HepG2 (cell line): Measurements from ENCODE around the gene TANC1. TPM values are rescaled to one million over a fixed set of nuclear protein-coding genes. Genes with fewer than 3 reads are reported as not detected.
A peak's percentile ranks its signal among the peaks of the same experiment; 100 is the strongest.

ENCODE experiments used
- ATAC-seq: fragments of 200-7000 bp; cut with Tn5 transposase; 3 replicates; pipeline ENCODE4 v1.9.1; 2020; ENCODE audit warnings: mild to moderate bottlenecking, moderate library complexity
- BruUV-seq: library from RNA; stranded (reverse); fragments of 400-500 nt; replicated peaks from 2 replicates; lab custom pipeline; 2021; lab: Mats Ljungman, UMichigan
- CTCF ChIA-PET: fragments of 300-600 bp; formaldehyde crosslinking; extraction: SDS; loops from one replicate; lab custom pipeline; 2021; ENCODE audit warnings: low total read pairs, inconsistent platforms, low intra/inter-chr PET ratio; lab: Yijun Ruan, JAX
- POLR2A ChIA-PET: fragments of 350-600 bp; sonication (Branson Sonifier 250); formaldehyde crosslinking; loops from one replicate; lab custom pipeline; 2020; ENCODE audit warnings: antibody characterized with exemption, inconsistent platforms; lab: Yijun Ruan, JAX
- DNase-seq: peaks from one replicate; pipeline ENCODE4 v3.0.0-alpha.2; 2015; ENCODE audit warnings: low spot score
- FAIRE-seq: peaks from 3 replicates; lab custom pipeline; 2011; peaks lifted over from hg19 to GRCh38; lab: Jason Lieb, UNC
- H2AFZ ChIP-seq: one replicate; pipeline ENCODE4 v1.6.1; 2011; ENCODE audit warnings: low read length, inconsistent platforms
- H3K27ac ChIP-seq: fragments of 300-600 bp; 3 replicates; pipeline ENCODE4 v1.8.0; 2011; ENCODE audit warnings: mixed run types, mild to moderate bottlenecking, mixed read lengths, low read length, inconsistent platforms; ENCODE audit not compliant: insufficient read depth; ENCODE audit errors: extremely low read length
- H3K27me3 ChIP-seq, 2 experiments: fragments of 200-600 bp in 1 of 2; 2 replicates in 1 of 2; 3 replicates in 1 of 2; pipeline versions ENCODE4 v1.6.0 to v1.8.0; 2011; ENCODE audit warnings: low read length in 2 of 2, mild to moderate bottlenecking in 2 of 2, moderate library complexity in 2 of 2, inconsistent platforms in 1 of 2; ENCODE audit not compliant: insufficient read depth in 2 of 2, control insufficient read depth in 1 of 2
- H3K36me3 ChIP-seq, 2 experiments: fragments of 200-600 bp in 1 of 2; replicated peaks in 1 of 2; 2 replicates in 1 of 2; 3 replicates in 1 of 2; pipeline versions ENCODE4 v1.5.1 to v1.8.0; 2011; ENCODE audit warnings: low read length in 2 of 2, inconsistent platforms in 1 of 2; ENCODE audit not compliant: insufficient read depth in 2 of 2, control insufficient read depth in 1 of 2
- H3K4me1 ChIP-seq: 2 replicates; pipeline ENCODE4 v1.5.1; 2012; ENCODE audit warnings: low read length, inconsistent platforms; ENCODE audit not compliant: insufficient read depth
- H3K4me2 ChIP-seq: 2 replicates; pipeline ENCODE4 v1.6.0; 2011; ENCODE audit warnings: low read depth, low read length, inconsistent platforms
- H3K4me3 ChIP-seq, 3 experiments: fragments of 200-600 bp in 1 of 3; sonication (generic), shearing (Covaris generic) in 1 of 3; replicated peaks in 1 of 3; 2 replicates each; pipeline ENCODE4 v1.5.1; 2011 to 2016; ENCODE audit warnings: low read length in 3 of 3, inconsistent platforms in 2 of 3, low read depth in 2 of 3, mild to moderate bottlenecking in 2 of 3, control low read depth in 1 of 3, mixed read lengths in 1 of 3; ENCODE audit not compliant: insufficient read depth in 1 of 3
- H3K79me2 ChIP-seq: one replicate; pipeline ENCODE4 v1.6.1; 2011; ENCODE audit warnings: low read length, inconsistent platforms; ENCODE audit not compliant: insufficient read depth
- H3K9ac ChIP-seq: 2 replicates; pipeline ENCODE4 v1.6.0; 2011; ENCODE audit warnings: mild to moderate bottlenecking, low read depth, low read length, inconsistent platforms; ENCODE audit not compliant: insufficient read depth
- H3K9me3 ChIP-seq: 2 replicates; pipeline ENCODE4 v1.5.1; 2012; ENCODE audit warnings: mild to moderate bottlenecking, low read length
- H4K20me1 ChIP-seq: 2 replicates; pipeline ENCODE4 v1.6.0; 2011; ENCODE audit warnings: inconsistent platforms, mild to moderate bottlenecking, low read length, moderate library complexity; ENCODE audit not compliant: insufficient read depth
- CBFB ChIP-seq: sonication (generic); formaldehyde crosslinking; IDR thresholded peaks from 2 replicates; pipeline ENCODE4 v1.4.0; 2020; ENCODE audit warnings: missing genetic modification reagents
- CTCF ChIP-seq: sonication (generic); formaldehyde crosslinking; IDR thresholded peaks from 2 replicates; pipeline ENCODE4 v1.5.0; 2020; ENCODE audit warnings: mild to moderate bottlenecking, missing genetic modification reagents, moderate library complexity
- ETS1 ChIP-seq: sonication (generic); formaldehyde crosslinking; IDR thresholded peaks from 2 replicates; pipeline ENCODE4 v1.4.0; 2020; ENCODE audit warnings: missing genetic modification reagents
- FLYWCH1 ChIP-seq: sonication (generic); formaldehyde crosslinking; IDR thresholded peaks from 2 replicates; pipeline ENCODE4 v1.8.1; 2023; ENCODE audit warnings: mild to moderate bottlenecking, missing genetic modification reagents
- GABPB1 ChIP-seq: IDR thresholded peaks from 2 replicates; pipeline ENCODE4 v1.6.1; 2016; ENCODE audit warnings: mild to moderate bottlenecking, missing genetic modification reagents, moderate library complexity, missing compliant biosample characterization
- HNRNPL ChIP-seq: fragments of 200-400 bp; formaldehyde crosslinking; IDR thresholded peaks from 2 replicates; pipeline ENCODE4 v1.6.1; 2017; ENCODE audit warnings: mild to moderate bottlenecking, low read depth, low read length
- KMT2B ChIP-seq: IDR thresholded peaks from 2 replicates; pipeline ENCODE4 v1.6.1; 2016; ENCODE audit warnings: missing genetic modification reagents, missing compliant biosample characterization
- RARA ChIP-seq: IDR thresholded peaks from 2 replicates; pipeline ENCODE4 v1.6.1; 2016; ENCODE audit warnings: missing genetic modification reagents, missing compliant biosample characterization
- SETDB1 ChIP-seq: sonication (generic); formaldehyde crosslinking; IDR thresholded peaks from 2 replicates; pipeline ENCODE4 v1.5.1; 2020; ENCODE audit warnings: missing genetic modification reagents, mild to moderate bottlenecking, borderline replicate concordance
- ZMYM3 ChIP-seq: sonication (generic); formaldehyde crosslinking; IDR thresholded peaks from 2 replicates; pipeline ENCODE4 v1.5.1; 2020; ENCODE audit warnings: mild to moderate bottlenecking, missing genetic modification reagents
- ZNF20 ChIP-seq: sonication (generic); formaldehyde crosslinking; IDR thresholded peaks from 2 replicates; pipeline ENCODE4 v1.4.0; 2020; ENCODE audit warnings: mild to moderate bottlenecking, moderate library complexity, missing genetic modification reagents
- ZNF230 ChIP-seq: sonication (generic); formaldehyde crosslinking; IDR thresholded peaks from 2 replicates; pipeline ENCODE4 v1.4.0; 2020; ENCODE audit warnings: mild to moderate bottlenecking, missing genetic modification reagents
- ZNF446 ChIP-seq: sonication (generic); formaldehyde crosslinking; IDR thresholded peaks from 2 replicates; pipeline ENCODE4 v1.5.0; 2020; ENCODE audit warnings: mild to moderate bottlenecking, missing genetic modification reagents
- ZNF670 ChIP-seq: sonication (generic); formaldehyde crosslinking; IDR thresholded peaks from 2 replicates; pipeline ENCODE4 v1.8.0; 2022; ENCODE audit warnings: mild to moderate bottlenecking, missing genetic modification reagents, borderline replicate concordance
- WGBS: methylation state at CpG from one replicate; pipeline ENCODE4 v1.1.6; 2017; ENCODE audit warnings: low lambda C conversion rate; 5-methylcytosine and 5-hydroxymethylcytosine counted together
- in situ Hi-C: cut with HindIII; loops from 2 replicates; pipeline ENCODE4 v1.10.0; 2017; ENCODE audit warnings: low pct_unique_long_range_greater_than_20kb; ENCODE audit not compliant: extremely low pct_ligation_motif_present
- intact Hi-C: fragments of 100-400 bp; cut with micrococcal nuclease; formaldehyde crosslinking; loops from one replicate; pipeline ENCODE4 v1.10.0; 2022; ENCODE audit not compliant: unreplicated experiment
- polyA plus RNA-seq, 8 experiments: library from polyadenylated mRNA; depleted of rRNA in 3 of 8; stranded (reverse) in 7 of 8; unstranded in 1 of 8; fragments of >200 nt; fragmentation: Illumina TruSeq in 4 of 8; extraction: Trizol in 4 of 8; gene quantifications; 2 replicates each; pipeline versions ENCODE4 v1.2.1 to v1.2.3, GENCODE V29; 2011 to 2016; ENCODE audit warnings: low read depth in 4 of 8, missing spikeins in 1 of 8, mixed read lengths in 1 of 8; ENCODE audit not compliant: insufficient read depth in 1 of 8
- total RNA-seq, 5 experiments: library from RNA; depleted of rRNA; stranded (reverse); fragments of >200 nt; fragmentation: Illumina TruSeq; extraction: Trizol; gene quantifications; 2 replicates each; pipeline ENCODE4 v1.2.3, GENCODE V29; 2016; ENCODE audit warnings: low read depth in 1 of 5
- TF ChIP-seq, protein P1 (sequence below): sonication (generic); formaldehyde crosslinking; IDR thresholded peaks from 2 replicates; pipeline ENCODE4 v1.5.0; 2020; ENCODE audit warnings: missing genetic modification reagents

TANC1 gene
- total and polyA plus RNA-seq, 2 of the 13 experiments (the other 11 are each of a cell fraction or from before 2014, with no cell fraction given) = 2.3 to 5.6 TPM

- 41% methylated on average over 13 of the region's 15 CpGs for WGBS
- H4K20me1 ChIP-seq = no peaks in the 10 kb centered on the region
- H3K9ac ChIP-seq = no peak overlapping the region
- CTCF ChIA-PET = no interaction called here
- in situ Hi-C loops = no loop called here
- BruUV-seq = no TSS peak
- ATAC-seq = peak; percentile 85
- H3K4me1 ChIP-seq = no peaks in the 10 kb centered on the region
- POLR2A ChIA-PET = no interaction called here
- no peaks in the 10 kb centered on the region for H3K9me3 ChIP-seq
- H3K36me3 ChIP-seq = no peaks in the 10 kb centered on the region
- H3K4me3 ChIP-seq = no peak overlapping the region
- no peaks in the 10 kb centered on the region for H3K27me3 ChIP-seq
- no peaks in the 10 kb centered on the region for H3K79me2 ChIP-seq
- TF ChIP-seq ZNF20 (no peak), GABPB1 (no peak), SETDB1 (no peak), ZNF446 (CRISPR knock-in tag) (no peak), HNRNPL (0 out of 2 replicates have a peak, but pooled peaks have one; percentile 32), CTCF (CRISPR knock-in tag) (peak; percentile 33)
- no peak overlapping the region for H3K27ac ChIP-seq
- no peak for DNase-seq
- intact Hi-C loops = no loop called here
- H3K4me2 ChIP-seq = no peak overlapping the region
- FAIRE-seq = no peak
- no peak overlapping the region for H2AFZ ChIP-seq
Observed at GRCh38 chr2:158921599-158922408, 46.6 kb upstream of the TANC1 start.

GRCh38 chr2:158922601-158923000, 45.8 kb upstream of the TANC1 start:
- Histone ChIP-seq H3K4me3 (no peak overlapping the region), H3K27me3 (no peaks in the 10 kb centered on the region), H3K4me2 (no peak overlapping the region), H4K20me1 (no peaks in the 10 kb centered on the region), H2AFZ (no peak overlapping the region), H3K36me3 (no peaks in the 10 kb centered on the region), H3K9ac (no peak overlapping the region), H3K9me3 (no peaks in the 10 kb centered on the region), H3K79me2 (no peaks in the 10 kb centered on the region), H3K4me1 (no peaks in the 10 kb centered on the region), H3K27ac (no peak overlapping the region)
- no peak for ATAC-seq
- BruUV-seq = no TSS peak
- POLR2A ChIA-PET = no interaction called here
- DNase-seq = no peak
- in situ Hi-C loops (no loop called here), intact Hi-C loops (no loop called here)
- CTCF ChIA-PET = no interaction called here
- 8% methylated on average over 1 of the region's 1 CpG for WGBS
- FAIRE-seq = no peak
- TF ChIP-seq ZNF670 (CRISPR knock-in tag) (no peak), ETS1 (CRISPR knock-in tag) (no peak), FLYWCH1 (CRISPR knock-in tag) (no peak), KMT2B (no peak), ZNF230 (CRISPR knock-in tag) (no peak), CBFB (CRISPR knock-in tag) (no peak), RARA (CRISPR knock-in tag) (no peak), ZMYM3 (no peak)
- TF ChIP-seq, protein P1, sequence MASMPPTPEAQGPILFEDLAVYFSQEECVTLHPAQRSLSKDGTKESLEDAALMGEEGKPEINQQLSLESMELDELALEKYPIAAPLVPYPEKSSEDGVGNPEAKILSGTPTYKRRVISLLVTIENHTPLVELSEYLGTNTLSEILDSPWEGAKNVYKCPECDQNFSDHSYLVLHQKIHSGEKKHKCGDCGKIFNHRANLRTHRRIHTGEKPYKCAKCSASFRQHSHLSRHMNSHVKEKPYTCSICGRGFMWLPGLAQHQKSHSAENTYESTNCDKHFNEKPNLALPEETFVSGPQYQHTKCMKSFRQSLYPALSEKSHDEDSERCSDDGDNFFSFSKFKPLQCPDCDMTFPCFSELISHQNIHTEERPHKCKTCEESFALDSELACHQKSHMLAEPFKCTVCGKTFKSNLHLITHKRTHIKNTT (CRISPR knock-in tag) = no peak
